Measurements from ENCODE around the gene LIMCH1.

DNA sequence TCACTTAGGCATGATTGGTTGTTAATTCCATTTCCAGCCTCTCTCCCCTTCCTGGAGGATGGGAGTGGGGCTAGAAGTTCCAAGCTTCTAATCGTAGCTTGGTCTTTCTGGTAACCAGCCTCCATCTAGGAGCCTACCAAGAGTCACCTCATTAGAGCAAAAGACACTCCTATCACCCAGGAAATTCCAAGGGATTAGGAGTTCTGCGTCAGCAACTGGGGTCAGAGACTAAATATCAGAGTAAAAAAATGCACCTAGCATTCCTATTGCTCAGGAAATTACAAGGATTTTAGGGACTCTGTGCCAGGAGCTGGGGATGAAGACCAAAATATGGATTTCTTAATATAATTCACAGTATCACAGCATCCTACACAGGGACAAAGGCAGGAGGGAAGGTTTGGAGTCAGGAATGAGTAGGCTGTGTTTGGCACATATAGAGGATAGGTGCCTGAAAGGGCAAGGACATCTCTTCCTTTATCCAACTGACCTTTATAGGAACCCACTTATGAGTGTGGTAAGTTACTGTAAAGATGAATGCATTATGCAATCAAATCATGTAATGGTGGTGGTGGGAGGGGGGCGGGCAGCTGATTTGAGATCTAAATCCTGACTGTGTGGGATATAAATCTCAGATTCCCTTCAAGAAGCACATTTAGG is 30.5 kb upstream of the LIMCH1 start:
- TF ChIP-seq EZH2 (IDR thresholded peaks at IDR 0.05) (no peak), POLR2AphosphoS5 (IDR thresholded peaks at IDR 0.05; ENCODE audit: borderline replicate concordance, low read depth, low read length) (no peak)
